Measurements from ENCODE around the gene FAM117B. TPM values are rescaled to one million over a fixed set of nuclear protein-coding genes. Genes with fewer than 3 reads are reported as not detected.
A peak's percentile ranks its signal among the peaks of the same experiment; 100 is the strongest.
"Not testable (repeated sequence)": the region's sequence is repeated elsewhere in the genome, so short reads cannot be mapped to it uniquely, and the experiment has no call there.

The FAM117B gene
- total RNA-seq, 1 donor from 2014 or later, result 2.1 TPM

GRCh38 chr2:202790676-202791075 is 155.9 kb downstream of the FAM117B start:
- no peak overlapping the region for H3K27ac ChIP-seq (ENCODE audit: low read depth, low read length)
- no peaks in the 10 kb centered on the region for H3K4me1 ChIP-seq (ENCODE audit: control insufficient read depth in 3 of 3, insufficient read depth in 3 of 3, low read length in 3 of 3)
- no peak overlapping the region for H3K4me3 ChIP-seq (ENCODE audit: low read length in 3 of 3)

GRCh38 chr2:202797944-202798343 is 163.2 kb downstream of the FAM117B start:
- H3K9me3 ChIP-seq (ENCODE audit: control insufficient read depth in 3 of 3, low read length in 3 of 3), result no peaks in the 10 kb centered on the region
- no peak overlapping the region for H3K9ac ChIP-seq (ENCODE audit: low read depth in 1 of 3, low read length in 3 of 3)
- H3K4me3 ChIP-seq (ENCODE audit: low read length in 3 of 3), result no peak overlapping the region
- no peaks in the 10 kb centered on the region for H3K4me1 ChIP-seq (ENCODE audit: control insufficient read depth in 3 of 3, insufficient read depth in 3 of 3, low read length in 3 of 3)
- H3K36me3 ChIP-seq (ENCODE audit: control insufficient read depth in 3 of 3, insufficient read depth in 3 of 3, low read length in 3 of 3), result no peaks in the 10 kb centered on the region
- no peak overlapping the region for H3K27ac ChIP-seq (ENCODE audit: low read depth, low read length)
- no peaks in the 10 kb centered on the region for H3K27me3 ChIP-seq (ENCODE audit: control insufficient read depth in 3 of 3, insufficient read depth in 3 of 3, low read length in 3 of 3)

More at GRCh38 chr2:202790676-202791075, 155.9 kb downstream of the FAM117B start:
- H3K9ac ChIP-seq (ENCODE audit: low read depth in 1 of 3, low read length in 3 of 3), result no peak overlapping the region
- H3K36me3 ChIP-seq (ENCODE audit: control insufficient read depth in 3 of 3, insufficient read depth in 3 of 3, low read length in 3 of 3), result peaks cover 0 to 7% (median 2%) of the 10 kb centered on the region in 3 donors
- H3K27me3 ChIP-seq (ENCODE audit: control insufficient read depth in 3 of 3, insufficient read depth in 3 of 3, low read length in 3 of 3), result no peaks in the 10 kb centered on the region
- H3K9me3 ChIP-seq (ENCODE audit: control insufficient read depth in 3 of 3, low read length in 3 of 3), result no peaks in the 10 kb centered on the region

- H3K27me3 ChIP-seq (ENCODE audit: control insufficient read depth in 3 of 3, insufficient read depth in 3 of 3, low read length in 3 of 3); H3K36me3 ChIP-seq (ENCODE audit: control insufficient read depth in 3 of 3, insufficient read depth in 3 of 3, low read length in 3 of 3); H3K9me3 ChIP-seq (ENCODE audit: control insufficient read depth in 3 of 3, low read length in 3 of 3): not testable (repeated sequence)
- Histone ChIP-seq H3K4me3 (ENCODE audit: low read length in 3 of 3) (peak overlapping the region; percentile 28 to 57 (median 29)), H3K27ac (ENCODE audit: low read depth, low read length) (peak overlapping the region; percentile 38), H3K4me1 (ENCODE audit: control insufficient read depth in 3 of 3, insufficient read depth in 3 of 3, low read length in 3 of 3) (peaks cover 15 to 18% (median 16%) of the 10 kb centered on the region in 3 donors), H3K9ac (ENCODE audit: low read depth in 1 of 3, low read length in 3 of 3) (peak overlapping the region in 2 of 3 donors; percentile 35 to 64)
Measured at GRCh38 chr2:202805911-202806310, 171.1 kb downstream of the FAM117B start.

- Histone ChIP-seq H3K4me3 (ENCODE audit: low read length in 3 of 3) (peak overlapping the region in 1 of 3 donors; percentile 10), H3K4me1 (ENCODE audit: control insufficient read depth in 3 of 3, insufficient read depth in 3 of 3, low read length in 3 of 3) (peaks cover 15 to 18% (median 16%) of the 10 kb centered on the region in 3 donors), H3K9ac (ENCODE audit: low read depth in 1 of 3, low read length in 3 of 3) (peak overlapping the region in 1 of 3 donors; percentile 58), H3K27ac (ENCODE audit: low read depth, low read length) (peak overlapping the region; percentile 70)
- not testable (repeated sequence) for H3K27me3 ChIP-seq (ENCODE audit: control insufficient read depth in 3 of 3, insufficient read depth in 3 of 3, low read length in 3 of 3); H3K36me3 ChIP-seq (ENCODE audit: control insufficient read depth in 3 of 3, insufficient read depth in 3 of 3, low read length in 3 of 3); H3K9me3 ChIP-seq (ENCODE audit: control insufficient read depth in 3 of 3, low read length in 3 of 3)
Measured at GRCh38 chr2:202807431-202808138, 172.8 kb downstream of the FAM117B start.

GRCh38 chr2:202808754-202809153 is 174.0 kb downstream of the FAM117B start:
- H3K27ac ChIP-seq (ENCODE audit: low read depth, low read length), result no peak overlapping the region
- no peaks in the 10 kb centered on the region for H3K36me3 ChIP-seq (ENCODE audit: control insufficient read depth in 3 of 3, insufficient read depth in 3 of 3, low read length in 3 of 3)
- no peak overlapping the region for H3K9ac ChIP-seq (ENCODE audit: low read depth in 1 of 3, low read length in 3 of 3)
- no peaks in the 10 kb centered on the region for H3K9me3 ChIP-seq (ENCODE audit: control insufficient read depth in 3 of 3, low read length in 3 of 3)
- no peak overlapping the region for H3K4me3 ChIP-seq (ENCODE audit: low read length in 3 of 3)
- peaks cover 15 to 18% (median 16%) of the 10 kb centered on the region in 3 donors for H3K4me1 ChIP-seq (ENCODE audit: control insufficient read depth in 3 of 3, insufficient read depth in 3 of 3, low read length in 3 of 3)
- no peaks in the 10 kb centered on the region for H3K27me3 ChIP-seq (ENCODE audit: control insufficient read depth in 3 of 3, insufficient read depth in 3 of 3, low read length in 3 of 3)

- H3K9me3 ChIP-seq (ENCODE audit: control insufficient read depth in 3 of 3, low read length in 3 of 3), result no peaks in the 10 kb centered on the region
- H3K27ac ChIP-seq (ENCODE audit: low read depth, low read length), result no peak overlapping the region
- H3K4me1 ChIP-seq (ENCODE audit: control insufficient read depth in 3 of 3, insufficient read depth in 3 of 3, low read length in 3 of 3), result peaks cover 0 to 4% (median under 1%) of the 10 kb centered on the region in 3 donors
- peaks cover 0 to 2% (median 0%) of the 10 kb centered on the region in 3 donors for H3K36me3 ChIP-seq (ENCODE audit: control insufficient read depth in 3 of 3, insufficient read depth in 3 of 3, low read length in 3 of 3)
- no peak overlapping the region for H3K9ac ChIP-seq (ENCODE audit: low read depth in 1 of 3, low read length in 3 of 3)
- no peaks in the 10 kb centered on the region for H3K27me3 ChIP-seq (ENCODE audit: control insufficient read depth in 3 of 3, insufficient read depth in 3 of 3, low read length in 3 of 3)
- H3K4me3 ChIP-seq (ENCODE audit: low read length in 3 of 3), result no peak overlapping the region
Measured at GRCh38 chr2:202813387-202813786, 178.6 kb downstream of the FAM117B start.

- H3K27ac ChIP-seq (ENCODE audit: low read depth, low read length), result no peak overlapping the region
Measured at GRCh38 chr2:202814226-202814625, 179.5 kb downstream of the FAM117B start.

GRCh38 chr2:202815548-202816360 is 181.0 kb downstream of the FAM117B start:
- H3K9ac ChIP-seq (ENCODE audit: low read depth in 1 of 3, low read length in 3 of 3), result peak overlapping the region in 1 of 3 donors; percentile 4
- no peak overlapping the region for H3K27ac ChIP-seq (ENCODE audit: low read depth, low read length)
- H3K27me3 ChIP-seq (ENCODE audit: control insufficient read depth in 3 of 3, insufficient read depth in 3 of 3, low read length in 3 of 3), result no peaks in the 10 kb centered on the region

More at GRCh38 chr2:202814226-202814625, 179.5 kb downstream of the FAM117B start:
- H3K4me1 ChIP-seq (ENCODE audit: control insufficient read depth in 3 of 3, insufficient read depth in 3 of 3, low read length in 3 of 3), result peaks cover 0 to 4% (median 0%) of the 10 kb centered on the region in 3 donors
- no peak overlapping the region for H3K4me3 ChIP-seq (ENCODE audit: low read length in 3 of 3)
- peaks cover 0 to 2% (median 0%) of the 10 kb centered on the region in 3 donors for H3K36me3 ChIP-seq (ENCODE audit: control insufficient read depth in 3 of 3, insufficient read depth in 3 of 3, low read length in 3 of 3)
- H3K9me3 ChIP-seq (ENCODE audit: control insufficient read depth in 3 of 3, low read length in 3 of 3), result no peaks in the 10 kb centered on the region
- no peaks in the 10 kb centered on the region for H3K27me3 ChIP-seq (ENCODE audit: control insufficient read depth in 3 of 3, insufficient read depth in 3 of 3, low read length in 3 of 3)
- no peak overlapping the region for H3K9ac ChIP-seq (ENCODE audit: low read depth in 1 of 3, low read length in 3 of 3)

GRCh38 chr2:202817771-202818170 is 183.0 kb downstream of the FAM117B start:
- H3K27me3 ChIP-seq (ENCODE audit: control insufficient read depth in 3 of 3, insufficient read depth in 3 of 3, low read length in 3 of 3), result no peaks in the 10 kb centered on the region
- H3K4me1 ChIP-seq (ENCODE audit: control insufficient read depth in 3 of 3, insufficient read depth in 3 of 3, low read length in 3 of 3), result peaks cover 0 to 4% (median 0%) of the 10 kb centered on the region in 3 donors
- no peaks in the 10 kb centered on the region for H3K9me3 ChIP-seq (ENCODE audit: control insufficient read depth in 3 of 3, low read length in 3 of 3)
- H3K9ac ChIP-seq (ENCODE audit: low read depth in 1 of 3, low read length in 3 of 3), result no peak overlapping the region
- H3K4me3 ChIP-seq (ENCODE audit: low read length in 3 of 3), result no peak overlapping the region
- H3K36me3 ChIP-seq (ENCODE audit: control insufficient read depth in 3 of 3, insufficient read depth in 3 of 3, low read length in 3 of 3), result peaks cover 0 to 2% (median 0%) of the 10 kb centered on the region in 3 donors
- no peak overlapping the region for H3K27ac ChIP-seq (ENCODE audit: low read depth, low read length)

More at GRCh38 chr2:202815548-202816360, 181.0 kb downstream of the FAM117B start:
- Histone ChIP-seq H3K9me3 (ENCODE audit: control insufficient read depth in 3 of 3, low read length in 3 of 3) (no peaks in the 10 kb centered on the region), H3K4me1 (ENCODE audit: control insufficient read depth in 3 of 3, insufficient read depth in 3 of 3, low read length in 3 of 3) (peaks cover 0 to 4% (median 0%) of the 10 kb centered on the region in 3 donors), H3K36me3 (ENCODE audit: control insufficient read depth in 3 of 3, insufficient read depth in 3 of 3, low read length in 3 of 3) (peaks cover 0 to 2% (median 0%) of the 10 kb centered on the region in 3 donors), H3K4me3 (ENCODE audit: low read length in 3 of 3) (no peak overlapping the region)

- Histone ChIP-seq H3K27ac (ENCODE audit: low read depth, low read length) (no peak overlapping the region), H3K9ac (ENCODE audit: low read depth in 1 of 3, low read length in 3 of 3) (no peak overlapping the region), H3K4me1 (ENCODE audit: control insufficient read depth in 3 of 3, insufficient read depth in 3 of 3, low read length in 3 of 3) (peaks cover 0 to 4% (median 0%) of the 10 kb centered on the region in 3 donors), H3K4me3 (ENCODE audit: low read length in 3 of 3) (no peak overlapping the region), H3K9me3 (ENCODE audit: control insufficient read depth in 3 of 3, low read length in 3 of 3) (no peaks in the 10 kb centered on the region), H3K36me3 (ENCODE audit: control insufficient read depth in 3 of 3, insufficient read depth in 3 of 3, low read length in 3 of 3) (peaks cover 0 to 2% (median 0%) of the 10 kb centered on the region in 3 donors), H3K27me3 (ENCODE audit: control insufficient read depth in 3 of 3, insufficient read depth in 3 of 3, low read length in 3 of 3) (no peaks in the 10 kb centered on the region)
Measured at GRCh38 chr2:202818321-202818720, 183.6 kb downstream of the FAM117B start.

Measured in skeletal muscle tissue (tissue), 4 donors.